ENCODE results near the gene HTR3E.
"Not testable (repeated sequence)": the region's sequence is repeated elsewhere in the genome, so short reads cannot be mapped to it uniquely, and the experiment has no call there.

Gene HTR3E, protein sequence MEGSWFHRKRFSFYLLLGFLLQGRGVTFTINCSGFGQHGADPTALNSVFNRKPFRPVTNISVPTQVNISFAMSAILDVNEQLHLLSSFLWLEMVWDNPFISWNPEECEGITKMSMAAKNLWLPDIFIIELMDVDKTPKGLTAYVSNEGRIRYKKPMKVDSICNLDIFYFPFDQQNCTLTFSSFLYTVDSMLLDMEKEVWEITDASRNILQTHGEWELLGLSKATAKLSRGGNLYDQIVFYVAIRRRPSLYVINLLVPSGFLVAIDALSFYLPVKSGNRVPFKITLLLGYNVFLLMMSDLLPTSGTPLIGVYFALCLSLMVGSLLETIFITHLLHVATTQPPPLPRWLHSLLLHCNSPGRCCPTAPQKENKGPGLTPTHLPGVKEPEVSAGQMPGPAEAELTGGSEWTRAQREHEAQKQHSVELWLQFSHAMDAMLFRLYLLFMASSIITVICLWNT

GRCh38 chr3:184096811-184097383 lies at the start of gene HTR3E:
Gene HTR3E, plus strand, starts transcription at chr3:184097064. Its CDS starts 466 bp downstream, at chr3:184097530.
- no peak for DNase-seq (ENCODE audit: low read depth)

DNA sequence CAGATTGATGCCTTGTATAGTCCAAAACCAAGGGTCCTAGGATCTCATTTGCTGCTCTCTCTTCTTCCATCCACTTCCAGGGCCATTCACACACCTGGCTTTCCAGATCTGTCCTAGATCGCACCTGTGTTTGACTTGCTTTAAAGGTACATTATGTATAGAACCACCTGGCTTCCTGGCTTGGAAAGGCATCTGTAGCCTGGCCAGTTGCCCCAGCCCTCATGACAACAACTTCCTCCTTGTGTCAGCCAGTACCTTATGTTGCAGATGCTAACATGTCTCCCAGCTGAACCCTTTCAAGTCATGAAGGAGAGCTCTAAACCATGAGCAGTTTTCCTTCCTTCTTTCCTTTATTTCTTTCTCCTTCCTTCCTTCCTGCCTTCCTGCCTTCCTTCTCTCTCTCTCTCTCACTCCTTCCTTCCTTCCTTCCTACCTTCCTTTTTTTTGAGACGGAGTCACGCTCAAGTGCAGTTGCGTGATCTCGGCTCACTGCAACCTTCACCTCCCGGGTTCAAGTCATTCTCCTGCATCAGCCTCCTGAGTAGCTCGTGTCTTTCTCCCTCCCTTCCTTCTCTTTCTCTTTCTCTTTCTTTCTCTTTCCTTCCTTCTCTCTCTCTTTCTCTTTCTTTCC lies 46.5 kb upstream of the HTR3E start:
- no peak for DNase-seq (ENCODE audit: low read depth)

GRCh38 chr3:184052767-184053166 lies 44.1 kb upstream of the HTR3E start, which contains the start of gene HTR3C:
Gene HTR3C, plus strand, starts transcription at chr3:184053047. Its CDS starts 34 bp downstream, at chr3:184053081.
- no peak for DNase-seq (ENCODE audit: low read depth)

DNA sequence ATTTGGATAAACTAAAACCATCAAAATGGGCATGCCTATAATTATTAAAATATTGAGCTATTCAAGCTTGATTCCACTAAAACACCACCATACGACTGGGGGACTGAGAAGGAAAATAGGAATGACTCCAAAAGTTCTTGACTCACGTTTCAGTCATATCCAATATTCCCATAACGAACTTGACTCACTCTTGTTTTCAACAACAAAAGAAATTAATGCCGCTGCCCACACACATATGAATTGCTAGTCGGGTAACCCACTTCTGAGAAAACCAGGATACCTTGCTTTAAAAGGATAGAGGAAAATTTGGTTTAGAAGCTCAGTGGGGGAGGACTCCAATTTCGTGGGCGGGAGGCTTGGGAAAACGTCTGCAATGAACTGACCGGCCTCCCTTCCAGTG lies 38.8 kb upstream of the HTR3E start:
- no peak for DNase-seq (ENCODE audit: low read depth)

GRCh38 chr3:184059424-184059823 lies 37.4 kb upstream of the HTR3E start:
- no peak for DNase-seq (ENCODE audit: low read depth)

GRCh38 chr3:184062637-184063036 lies 34.2 kb upstream of the HTR3E start:
- no peak for DNase-seq (ENCODE audit: low read depth)

GRCh38 chr3:184066211-184066610 lies 30.7 kb upstream of the HTR3E start:
- DNase-seq (ENCODE audit: low read depth): no peak

- DNase-seq (ENCODE audit: low read depth): no peak
Observed at GRCh38 chr3:184067573-184068055, 29.2 kb upstream of the HTR3E start.

DNA sequence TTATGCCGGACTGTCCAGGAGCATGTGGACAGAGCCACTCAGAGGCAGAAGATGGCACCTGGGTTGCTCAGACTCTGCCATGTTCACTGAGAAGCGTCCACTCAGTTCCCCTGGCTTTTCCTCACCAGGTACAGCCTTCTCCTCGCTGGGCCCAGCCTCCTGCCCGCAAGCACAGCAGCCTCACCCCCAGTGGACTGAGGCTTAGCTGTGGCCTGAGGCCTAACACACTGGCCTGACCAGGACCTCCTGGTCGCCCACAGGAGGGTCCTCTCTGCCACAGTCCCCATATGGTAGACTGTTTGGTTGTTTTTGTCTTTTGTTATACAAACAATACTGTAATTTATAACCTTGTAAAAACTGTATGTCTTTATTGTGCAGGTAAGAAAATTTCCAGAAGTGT lies 28.5 kb upstream of the HTR3E start:
- DNase-seq (ENCODE audit: low read depth): no peak

GRCh38 chr3:184071142-184071541 lies 25.7 kb upstream of the HTR3E start:
- DNase-seq (ENCODE audit: low read depth): not testable (repeated sequence)

- no peak for DNase-seq (ENCODE audit: low read depth)
Observed at GRCh38 chr3:184073621-184074020, 23.2 kb upstream of the HTR3E start.

DNA sequence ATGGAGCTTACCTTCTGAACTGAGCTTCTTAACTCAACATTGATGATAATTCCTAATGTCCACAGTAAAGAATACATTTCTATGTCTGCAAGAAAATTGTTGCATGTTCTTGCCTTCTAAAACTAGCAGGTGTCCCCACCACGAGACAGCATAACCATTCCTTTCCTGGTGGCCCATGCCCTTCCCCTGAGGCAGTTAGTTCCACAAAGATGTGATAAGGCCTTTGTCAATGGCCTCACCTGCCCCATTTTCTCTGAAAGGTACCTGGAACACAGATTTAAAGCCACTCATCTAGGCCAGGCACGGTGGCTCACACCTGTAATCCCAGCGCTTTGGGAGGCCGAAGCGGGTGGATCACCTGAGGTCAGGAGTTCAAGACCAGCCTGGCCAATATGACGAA lies 21.0 kb upstream of the HTR3E start:
- DNase-seq (ENCODE audit: low read depth): no peak

GRCh38 chr3:184077881-184078280 lies 19.0 kb upstream of the HTR3E start:
- no peak for DNase-seq (ENCODE audit: low read depth)

DNA sequence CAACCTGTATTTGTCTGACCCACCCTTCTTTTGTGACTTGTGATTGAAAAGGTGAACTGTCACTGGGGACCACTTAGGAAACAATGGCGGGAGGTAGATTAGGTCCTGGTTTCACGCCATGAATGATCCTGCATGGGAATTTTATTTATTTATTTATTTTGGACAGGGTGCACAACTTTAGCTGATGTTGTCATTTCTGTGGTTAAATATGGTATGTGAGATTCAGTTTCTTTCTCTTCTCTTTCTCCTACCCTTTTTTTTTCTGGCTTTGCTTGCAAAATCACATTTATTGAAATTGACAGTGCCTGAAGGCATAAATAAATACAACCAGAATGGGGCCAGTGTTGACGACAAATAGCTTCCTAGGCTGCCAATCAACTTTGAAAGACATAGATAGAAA lies 18.0 kb upstream of the HTR3E start:
- DNase-seq (ENCODE audit: low read depth): no peak

GRCh38 chr3:184081116-184081830 lies 15.6 kb upstream of the HTR3E start:
- DNase-seq (ENCODE audit: low read depth): no peak

GRCh38 chr3:184082034-184082433 lies 14.8 kb upstream of the HTR3E start:
- DNase-seq (ENCODE audit: low read depth): no peak

DNA sequence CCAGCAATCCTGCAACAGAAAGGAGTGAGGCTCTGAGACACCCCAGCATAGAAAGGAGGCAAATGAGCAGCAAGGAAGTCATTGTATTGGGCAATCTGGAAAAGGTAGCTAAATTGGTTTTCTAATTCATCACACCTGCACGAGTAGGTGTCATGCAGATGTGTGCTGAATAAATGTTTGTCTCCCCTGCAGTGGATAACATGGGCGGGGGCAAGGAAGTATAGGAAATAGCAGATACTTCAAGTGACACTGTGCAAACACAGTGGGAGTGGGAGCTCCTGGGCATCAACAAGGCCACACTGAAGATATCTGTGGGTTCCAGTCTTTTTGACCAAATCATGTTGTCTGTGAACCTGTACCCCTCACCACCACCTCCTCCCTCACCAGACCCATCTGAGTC lies 14.4 kb upstream of the HTR3E start:
- no peak for DNase-seq (ENCODE audit: low read depth)

- DNase-seq (ENCODE audit: low read depth): no peak
Observed at GRCh38 chr3:184085389-184085852, 11.4 kb upstream of the HTR3E start.

GRCh38 chr3:184092199-184092598 lies 4.7 kb upstream of the HTR3E start:
- DNase-seq (ENCODE audit: low read depth): no peak

DNA sequence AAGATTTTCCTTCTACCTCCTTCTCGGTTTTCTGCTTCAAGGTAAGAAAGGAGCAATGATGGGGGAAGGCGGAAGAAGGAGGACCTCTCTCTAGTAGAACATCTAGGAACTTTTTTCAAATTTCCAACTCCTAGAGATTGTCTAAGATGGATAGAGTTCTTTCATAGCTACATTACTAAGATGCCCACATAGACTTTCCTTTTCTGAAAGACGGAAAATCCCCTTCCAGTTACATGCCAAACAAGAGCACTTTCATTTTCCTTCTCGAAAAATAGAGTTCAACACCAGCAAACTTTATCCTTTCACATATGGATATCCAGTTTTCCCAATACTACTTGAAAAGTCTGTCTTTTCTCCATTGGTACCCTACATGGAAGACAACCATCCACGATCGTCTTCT lies 692 bp downstream of the HTR3E start:
- DNase-seq (ENCODE audit: low read depth): no peak

DNA sequence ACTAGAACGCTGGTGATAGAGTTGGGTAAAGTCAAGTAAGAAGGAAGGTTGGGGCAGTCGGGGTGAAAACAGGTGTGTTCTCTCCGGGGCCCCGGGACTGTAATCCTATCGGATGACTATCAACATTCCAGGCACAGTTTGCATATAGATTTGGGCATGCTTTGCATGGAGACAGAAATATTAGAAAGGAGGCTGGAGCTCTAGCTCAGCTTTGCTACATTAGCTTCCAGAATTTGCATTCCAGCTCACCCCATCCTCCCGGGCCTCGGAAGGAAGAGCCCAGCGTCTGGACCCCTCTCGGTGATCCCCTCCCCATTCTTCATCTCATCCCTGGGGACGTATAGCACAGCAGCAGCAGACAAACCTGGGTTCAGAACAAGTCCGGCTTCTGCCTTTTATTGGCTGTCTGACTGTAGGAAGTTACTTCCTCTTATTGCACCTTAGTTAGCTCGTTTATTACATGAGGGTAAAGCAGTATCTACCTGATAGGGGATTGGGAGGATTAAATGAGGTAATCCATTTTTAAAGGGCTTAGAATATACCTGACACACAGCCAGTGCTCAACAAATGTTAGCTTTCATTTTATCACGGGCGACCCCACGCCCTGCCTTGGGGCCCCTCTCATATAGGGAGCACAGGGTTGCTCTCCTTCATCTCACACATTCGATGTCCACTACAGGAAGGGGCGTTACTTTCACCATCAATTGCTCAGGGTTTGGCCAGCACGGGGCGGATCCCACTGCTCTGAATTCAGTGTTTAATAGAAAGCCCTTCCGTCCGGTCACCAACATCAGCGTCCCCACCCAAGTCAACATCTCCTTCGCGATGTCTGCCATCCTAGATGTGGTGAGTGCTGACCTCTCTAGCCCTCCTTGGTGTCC lies 3.2 kb downstream of the HTR3E start:
- DNase-seq (ENCODE audit: low read depth): no peak

Measured in activated gamma-delta T cell treated with anti-CD3 and anti-CD28 coated beads, Interleukin-2, amount 50 U/mL, for 16 hours (primary cell).